Stimulated activated CD4-positive, alpha-beta T cell treated with anti-CD3 and anti-CD28 coated beads, TNF-alpha, amount 100 ng/mL, for 4 hours (primary cell): Measurements from ENCODE around the gene TRPV2.

Experiments
- DNase-seq, 3 experiments: peaks; one replicate each; pipeline ENCODE4 v3.0.0-alpha.2; 2020; ENCODE audit warnings: low read depth in 3 of 3

Gene TRPV2

GRCh38 chr17:16406742-16407674 is 8.4 kb upstream of the TRPV2 start:
- no peak for DNase-seq

GRCh38 chr17:16407911-16408588 is 7.3 kb upstream of the TRPV2 start:
- DNase-seq, result no peak

GRCh38 chr17:16417399-16417798 is 2.0 kb downstream of the TRPV2 start:
- DNase-seq, result no peak

- DNase-seq, result no peak
These were observed 2.7 kb downstream of the TRPV2 start for GRCh38 chr17:16417896-16418684.

- no peak for DNase-seq
These were observed 3.3 kb downstream of the TRPV2 start for GRCh38 chr17:16418685-16419068.

GRCh38 chr17:16419074-16419928 is 3.9 kb downstream of the TRPV2 start:
- peak in 2 of 3 experiments; percentile 49 to 56 for DNase-seq

- DNase-seq, result no peak
These were observed 4.5 kb downstream of the TRPV2 start for GRCh38 chr17:16419929-16420271.

- DNase-seq, result no peak
These were observed 7.0 kb downstream of the TRPV2 start for GRCh38 chr17:16422416-16422815.

- DNase-seq, result no peak
These were observed 8.0 kb downstream of the TRPV2 start for GRCh38 chr17:16423226-16423872.

- no peak for DNase-seq
These were observed 9.8 kb downstream of the TRPV2 start for GRCh38 chr17:16425202-16425601.

- no peak for DNase-seq
These were observed 10.6 kb downstream of the TRPV2 start for GRCh38 chr17:16425698-16426659.

GRCh38 chr17:16427020-16427419 is 11.6 kb downstream of the TRPV2 start:
- DNase-seq, result no peak

- DNase-seq, result peak in 1 of 3 experiments; percentile 18
These were observed 12.9 kb downstream of the TRPV2 start for GRCh38 chr17:16428098-16428882.

- DNase-seq, result no peak
These were observed 13.7 kb downstream of the TRPV2 start for GRCh38 chr17:16429083-16429482.

- DNase-seq, result no peak
These were observed 15.3 kb downstream of the TRPV2 start for GRCh38 chr17:16430650-16431049.

GRCh38 chr17:16432017-16432416 is 16.6 kb downstream of the TRPV2 start:
- DNase-seq, result no peak

GRCh38 chr17:16433514-16433913 is 18.1 kb downstream of the TRPV2 start:
- DNase-seq, result no peak

- DNase-seq, result no peak
These were observed 19.3 kb downstream of the TRPV2 start for GRCh38 chr17:16434662-16435061.
